HG03378 (cell line): ENCODE data around the gene GABPA.
"Not testable (repeated sequence)": the region's sequence is repeated elsewhere in the genome, so short reads cannot be mapped to it uniquely, and the experiment has no call there.

Experiments
- ATAC-seq: cut with Tn5 transposase; IDR thresholded peaks from one replicate; pipeline ENCODE4 v1.9.1; 2021; ENCODE audit warnings: mild to moderate bottlenecking, moderate library complexity; ENCODE audit not compliant: unreplicated experiment

The GABPA gene

DNA sequence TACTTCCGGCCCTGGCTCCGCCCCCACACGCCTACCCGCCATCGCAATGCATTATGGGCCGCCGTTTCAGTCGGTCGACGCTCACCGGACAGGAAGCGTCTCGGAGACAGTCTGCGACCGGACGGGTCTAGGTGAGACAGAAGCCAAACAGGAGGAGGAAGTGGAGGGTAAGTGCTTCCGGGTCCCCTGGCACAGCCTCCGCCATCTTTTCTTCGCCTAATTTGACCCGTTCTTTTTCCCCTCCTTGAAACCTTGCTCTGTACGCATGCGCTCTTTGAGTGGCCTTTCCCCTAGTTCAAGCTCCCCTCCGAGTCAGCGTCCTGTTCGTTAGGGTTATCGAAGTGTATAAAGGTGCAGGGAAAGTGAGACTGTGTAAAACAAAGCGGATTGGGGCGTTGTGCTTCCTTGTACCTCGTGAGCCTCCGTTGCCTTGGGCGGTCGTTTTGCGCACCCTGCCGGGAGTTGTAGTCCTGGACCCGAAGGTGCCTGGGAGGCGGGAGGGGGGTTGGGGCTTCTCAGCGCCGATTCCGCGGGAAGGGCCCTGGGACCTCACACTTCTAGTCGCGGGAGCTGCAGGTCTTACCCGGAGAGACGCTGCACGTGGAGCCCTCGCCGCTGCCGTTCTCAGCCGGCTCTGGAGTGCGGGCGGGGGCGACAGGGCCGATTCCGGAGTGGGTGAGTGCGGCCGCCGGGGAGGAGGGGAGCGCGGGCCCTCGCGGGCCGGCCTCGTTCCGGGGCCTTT, at the start of gene GABPA, which contains the start of gene ATP5PF:
GABPA (plus strand) TSS at position 69 of the 742 bp plus-strand sequence. CDS start 6,627 bp downstream, outside the sequence.
ATP5PF (minus strand) TSS at position 1 of the 742 bp plus-strand sequence. CDS start 5,110 bp downstream, outside the sequence.
- ATAC-seq: peak; percentile 89

DNA sequence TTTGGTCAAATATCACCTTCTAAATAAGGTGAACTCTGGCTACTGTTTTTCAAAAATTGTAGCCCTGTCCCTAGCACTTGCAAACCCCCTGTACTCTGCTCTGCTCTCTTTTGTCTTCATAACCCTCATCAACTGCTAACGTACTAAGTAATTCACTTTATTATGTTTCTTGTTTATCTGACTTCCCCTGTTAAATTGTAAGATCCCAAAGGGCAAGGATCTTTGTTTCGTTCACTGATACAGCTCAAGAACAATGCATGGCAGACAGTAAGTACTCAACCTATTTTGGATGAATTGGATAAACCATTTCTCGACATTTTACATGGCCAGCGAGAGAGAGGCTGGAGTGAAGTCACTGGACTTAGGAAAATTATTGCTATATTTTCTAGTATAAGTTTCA, 47.0 kb upstream of the GABPA start:
- no peak for ATAC-seq

DNA sequence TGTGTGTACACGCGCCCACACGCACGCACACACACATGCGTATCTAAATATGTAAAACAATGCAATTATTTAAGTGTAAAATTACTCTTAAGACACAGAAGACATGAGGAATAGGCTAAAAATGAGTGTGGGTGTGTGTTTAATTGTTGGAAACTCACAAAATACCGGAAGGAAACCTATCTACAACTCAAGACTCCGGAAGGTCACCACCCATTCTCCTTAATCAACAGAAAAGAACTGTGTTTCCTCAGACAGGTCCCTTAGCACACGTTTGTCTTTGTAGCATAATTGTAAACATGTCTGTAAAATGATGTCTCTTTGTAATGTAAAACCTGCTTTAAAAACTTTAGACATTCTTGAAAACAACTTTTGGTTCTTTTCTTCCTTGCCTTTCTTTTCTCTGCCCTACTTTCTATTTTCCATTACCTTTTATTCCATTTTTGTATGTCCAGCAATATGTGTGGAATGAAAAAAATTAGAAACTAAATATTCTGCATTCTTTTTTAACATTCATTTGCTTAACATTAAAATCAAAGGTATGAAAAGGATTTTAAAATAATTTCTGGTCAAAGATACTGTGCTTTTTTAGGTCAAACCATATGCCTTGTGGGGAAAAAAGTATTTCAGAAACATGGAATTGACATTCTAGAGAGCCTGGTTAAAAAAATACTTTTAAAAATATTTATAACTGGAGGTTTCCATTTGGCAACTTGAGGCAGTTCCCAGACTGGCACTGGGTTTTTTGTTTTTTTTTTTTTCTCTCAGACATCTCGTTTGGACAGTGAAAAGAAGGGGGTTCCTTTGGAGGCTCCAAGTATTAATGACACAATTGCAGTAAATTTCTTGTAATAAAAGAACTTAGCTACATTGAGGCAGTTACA, 46.3 kb upstream of the GABPA start:
- no peak for ATAC-seq

DNA sequence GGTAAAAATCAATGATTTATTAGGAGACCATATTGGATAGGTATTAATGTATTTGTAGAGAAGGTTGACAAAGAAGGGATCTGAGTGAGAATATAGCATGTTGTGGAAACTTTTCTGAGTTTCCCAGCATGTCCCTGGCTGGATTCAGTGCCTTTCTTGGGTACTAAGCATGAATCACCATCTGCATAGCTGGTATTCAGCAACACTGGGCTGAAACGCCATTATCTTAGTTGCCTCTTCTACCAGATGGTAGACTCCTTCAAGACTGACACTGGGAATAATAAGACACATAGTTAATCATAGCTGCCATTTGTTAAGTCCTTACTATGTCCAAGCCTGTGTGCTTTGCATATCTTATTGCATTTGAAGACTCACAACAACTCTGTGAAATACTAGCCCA, 45.5 kb upstream of the GABPA start:
- ATAC-seq: no peak

DNA sequence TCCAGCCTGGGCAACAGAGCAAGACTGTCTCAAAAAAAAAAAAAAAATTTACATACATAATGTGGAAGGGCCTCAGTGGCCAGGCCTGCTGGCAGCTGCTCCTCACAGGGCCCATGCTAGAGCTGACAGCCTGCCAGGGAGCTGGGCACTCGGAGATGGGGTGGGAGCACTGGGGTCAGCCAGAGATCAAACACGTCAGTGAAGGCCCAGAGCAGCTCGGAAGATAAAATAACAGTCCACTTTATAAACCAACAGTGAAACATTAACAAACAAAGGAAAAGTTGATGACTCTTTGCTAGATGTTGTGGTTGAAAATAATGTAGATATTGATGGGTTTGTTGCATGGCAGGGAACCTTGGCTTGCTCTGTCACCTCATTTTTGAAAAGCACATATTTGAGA, 42.8 kb upstream of the GABPA start:
- no peak for ATAC-seq

DNA sequence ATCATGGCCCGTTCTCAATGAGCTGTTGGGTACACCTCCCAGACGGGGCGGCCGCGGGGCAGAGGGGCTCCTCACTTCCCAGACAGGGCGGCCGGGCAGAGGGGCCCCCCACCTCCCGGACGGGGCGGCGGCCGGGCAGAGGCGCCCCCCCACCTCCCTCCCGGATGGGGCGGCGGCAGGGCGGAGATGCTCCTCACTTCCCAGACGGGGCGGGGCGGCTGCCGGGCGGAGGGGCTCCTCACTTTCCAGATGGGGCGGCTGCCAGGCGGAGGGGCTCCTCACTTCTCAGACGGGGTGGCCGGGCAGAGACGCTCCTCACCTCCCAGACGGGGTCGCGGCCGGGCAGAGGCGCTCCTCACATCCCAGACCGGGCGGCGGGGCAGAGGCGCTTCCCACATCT, 39.3 kb upstream of the GABPA start:
- ATAC-seq: not testable (repeated sequence)

DNA sequence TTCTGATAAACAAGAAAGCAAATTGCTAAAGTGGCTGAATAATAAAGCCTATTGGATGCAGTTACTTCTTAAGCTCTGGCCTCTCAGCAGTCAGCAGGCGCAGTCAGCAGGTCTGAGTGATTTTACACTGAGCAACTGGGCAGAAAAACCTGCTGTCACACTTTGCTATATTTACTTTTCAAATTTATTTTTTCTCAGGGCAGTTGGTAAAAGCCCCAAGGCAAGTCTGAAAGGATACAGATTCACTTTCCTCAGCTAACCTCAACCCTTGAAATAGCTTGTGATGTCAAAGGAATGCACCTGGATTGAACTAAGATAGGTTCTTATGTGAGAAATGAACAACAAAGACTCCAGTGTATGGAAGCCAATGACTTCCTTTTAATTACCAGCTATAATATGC, 34.0 kb upstream of the GABPA start:
- ATAC-seq: no peak

DNA sequence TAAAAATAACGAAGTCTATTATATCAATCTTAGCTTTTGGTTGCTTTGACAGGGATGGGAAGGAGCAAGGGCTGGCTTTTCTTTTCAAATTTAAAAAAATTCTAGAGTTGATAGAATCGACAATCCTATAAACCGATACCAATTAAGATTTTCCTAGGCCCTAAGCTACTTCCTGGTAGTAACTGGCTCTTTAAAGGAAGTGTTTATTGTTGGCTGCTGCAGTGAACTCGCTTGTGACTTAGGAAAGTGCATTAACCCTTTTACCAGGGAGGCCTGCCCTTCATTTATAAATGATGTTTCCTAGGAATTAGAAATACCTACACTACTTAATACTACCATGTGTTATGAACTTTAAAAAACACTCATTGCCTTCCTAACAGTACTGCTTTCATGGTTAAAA, 33.2 kb upstream of the GABPA start:
- no peak for ATAC-seq

DNA sequence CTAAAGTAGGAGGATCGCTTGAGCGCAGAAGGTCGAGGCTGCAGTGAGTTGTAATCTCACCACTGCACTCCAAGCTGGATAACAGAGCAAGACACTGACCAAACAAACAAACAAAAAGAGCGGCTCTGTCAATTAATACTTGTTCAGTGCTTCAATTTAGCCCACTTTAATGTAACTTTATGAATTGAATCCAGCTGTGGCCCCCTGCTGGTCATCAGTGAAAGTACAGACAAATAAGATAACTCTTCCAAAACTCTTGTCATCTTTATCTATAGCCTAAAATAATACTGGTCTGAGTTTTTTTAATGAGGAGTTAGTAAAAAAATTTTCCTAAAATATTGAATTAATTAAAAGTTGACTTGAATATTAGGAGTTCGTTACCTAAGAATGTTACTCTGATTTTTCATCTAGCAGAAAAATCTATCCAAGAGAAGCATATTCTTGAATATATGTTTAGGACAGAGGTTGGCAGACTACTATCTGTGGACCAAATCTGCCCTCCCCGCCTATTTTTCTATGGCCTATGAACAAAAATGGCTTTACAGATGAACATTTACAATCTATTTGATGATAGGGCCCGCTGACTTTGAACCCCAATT, 26.2 kb upstream of the GABPA start:
- ATAC-seq: peak; percentile 75

DNA sequence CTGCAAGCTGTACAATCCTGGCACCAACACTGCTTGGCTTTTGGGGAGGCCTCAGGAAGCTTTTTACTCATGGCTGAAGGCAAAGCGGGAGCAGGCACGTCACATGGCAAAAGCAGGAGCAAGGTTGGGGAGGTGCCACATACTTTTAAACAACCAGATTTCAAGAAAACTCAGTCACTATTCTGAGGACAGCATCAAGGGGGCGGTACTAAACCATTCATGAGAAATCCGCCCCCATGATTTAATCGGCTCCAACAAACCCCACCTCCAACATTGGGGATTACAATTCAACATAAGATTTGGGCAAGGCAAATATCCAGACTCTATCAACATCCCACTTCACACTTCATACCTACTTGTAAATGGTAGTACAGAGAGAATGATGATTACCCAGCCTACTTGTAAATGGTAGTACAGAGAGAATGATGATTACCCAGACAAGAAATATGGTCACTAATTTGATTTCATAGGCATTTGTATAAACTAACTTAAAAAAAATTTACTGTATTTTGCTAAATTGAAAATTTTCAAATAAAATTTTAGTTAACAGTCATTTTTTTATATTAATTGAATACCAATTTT, 25.0 kb upstream of the GABPA start:
- ATAC-seq: no peak

DNA sequence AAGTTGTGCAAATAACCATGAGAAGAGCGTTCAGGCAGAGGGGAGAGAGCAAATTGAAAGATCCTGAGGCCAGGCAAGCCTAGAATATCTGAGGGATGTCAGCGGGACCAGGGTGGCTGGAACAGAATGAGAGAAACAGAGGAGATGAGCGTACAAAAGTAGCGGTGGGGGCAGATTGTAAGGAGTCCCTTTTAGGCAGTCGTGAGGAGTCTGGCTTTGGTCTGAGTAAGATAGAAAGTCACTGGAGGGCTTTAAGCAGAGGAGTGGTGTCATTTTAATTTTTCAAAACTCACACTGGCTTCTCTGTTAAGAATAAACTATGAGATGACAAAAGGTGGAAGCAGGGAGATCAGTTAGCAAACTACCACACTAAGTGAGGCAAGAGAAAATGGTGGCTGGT, 24.2 kb upstream of the GABPA start:
- no peak for ATAC-seq

DNA sequence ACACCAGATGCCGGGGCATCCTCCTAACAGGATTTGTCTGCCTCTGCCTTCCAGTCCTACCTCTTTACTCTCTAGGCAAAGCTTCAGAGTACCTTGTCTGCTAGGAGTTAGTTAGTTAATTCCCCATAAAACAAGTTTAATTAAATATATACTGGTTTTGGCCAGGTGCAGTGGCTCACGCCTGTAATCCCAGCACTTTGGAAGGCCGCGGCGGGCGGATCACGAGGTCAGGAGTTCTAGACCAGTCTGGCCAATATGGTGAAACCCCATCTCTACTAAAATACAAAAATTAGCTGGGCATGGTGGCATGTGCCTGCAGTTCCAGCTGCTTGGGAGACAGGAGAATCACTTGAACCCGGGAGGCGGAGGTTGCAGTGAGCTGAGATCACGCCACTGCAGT, 20.7 kb upstream of the GABPA start:
- not testable (repeated sequence) for ATAC-seq

DNA sequence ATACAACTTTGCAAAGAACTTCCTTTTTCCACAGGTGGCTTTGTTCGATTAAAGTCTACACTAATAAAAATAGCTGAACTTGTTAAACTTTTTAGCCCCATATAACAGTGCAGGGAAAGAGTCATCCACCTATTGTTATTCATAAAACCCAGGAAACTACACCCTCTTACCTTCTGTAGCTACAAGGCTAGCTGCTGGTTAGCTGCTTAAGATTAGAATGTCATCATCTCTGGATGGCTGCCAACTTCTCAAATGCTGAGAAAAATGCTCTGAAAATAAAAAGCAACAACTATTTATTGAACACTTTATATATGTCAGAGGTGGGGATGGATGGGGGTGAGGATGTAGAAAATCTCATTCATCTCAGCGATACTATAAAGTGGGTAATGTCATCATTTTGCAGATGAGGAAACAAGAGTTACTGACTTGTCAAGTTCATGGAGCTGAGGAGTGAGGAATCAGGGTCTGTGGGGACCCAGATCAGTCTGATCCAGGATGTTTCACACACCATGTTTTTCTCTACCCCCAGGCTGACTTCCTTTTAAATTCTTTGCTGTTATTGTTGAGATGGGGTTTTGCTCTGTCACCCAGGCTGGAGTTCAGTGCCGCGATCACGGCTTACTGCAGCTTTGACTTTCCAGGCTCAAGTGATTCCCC, 17.2 kb upstream of the GABPA start:
- no peak for ATAC-seq

DNA sequence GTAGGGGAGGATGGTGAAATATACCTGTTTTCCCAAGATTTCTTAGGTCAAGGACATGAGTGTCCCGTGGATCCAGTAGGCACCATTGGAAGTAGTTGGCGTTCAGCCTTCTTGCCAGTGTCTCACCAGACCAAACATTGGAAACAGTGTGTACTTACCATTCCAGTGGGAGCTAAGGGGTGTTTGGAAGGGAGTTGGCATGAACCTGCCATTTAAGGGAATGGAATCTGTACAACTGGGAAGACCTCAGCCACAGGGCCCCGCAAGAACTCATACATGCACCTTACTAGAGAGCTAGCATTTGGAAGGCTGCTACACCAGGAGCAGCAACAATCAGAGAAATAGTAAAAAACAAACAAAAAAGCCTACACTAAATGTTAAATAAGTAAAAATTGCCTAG, 12.8 kb upstream of the GABPA start:
- ATAC-seq: no peak

DNA sequence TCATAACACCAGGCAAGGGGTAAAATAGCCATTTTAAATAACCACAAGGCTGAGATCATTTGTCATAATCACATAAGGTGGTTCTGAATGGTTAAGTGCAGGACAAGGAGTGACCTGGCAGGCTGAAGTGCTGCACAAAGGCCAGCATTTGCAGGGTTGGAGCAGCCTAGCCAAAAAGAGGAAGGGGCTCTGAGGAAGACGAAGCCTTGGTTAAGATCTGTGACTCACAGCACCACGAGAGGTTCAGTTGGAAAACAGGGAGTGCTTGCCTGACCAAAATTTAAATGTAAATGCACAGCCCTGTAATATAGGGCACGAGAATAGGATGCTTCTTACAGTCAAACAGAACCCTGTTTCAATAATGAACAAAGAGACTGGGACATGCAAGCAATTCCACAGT, 12.1 kb upstream of the GABPA start:
- no peak for ATAC-seq

DNA sequence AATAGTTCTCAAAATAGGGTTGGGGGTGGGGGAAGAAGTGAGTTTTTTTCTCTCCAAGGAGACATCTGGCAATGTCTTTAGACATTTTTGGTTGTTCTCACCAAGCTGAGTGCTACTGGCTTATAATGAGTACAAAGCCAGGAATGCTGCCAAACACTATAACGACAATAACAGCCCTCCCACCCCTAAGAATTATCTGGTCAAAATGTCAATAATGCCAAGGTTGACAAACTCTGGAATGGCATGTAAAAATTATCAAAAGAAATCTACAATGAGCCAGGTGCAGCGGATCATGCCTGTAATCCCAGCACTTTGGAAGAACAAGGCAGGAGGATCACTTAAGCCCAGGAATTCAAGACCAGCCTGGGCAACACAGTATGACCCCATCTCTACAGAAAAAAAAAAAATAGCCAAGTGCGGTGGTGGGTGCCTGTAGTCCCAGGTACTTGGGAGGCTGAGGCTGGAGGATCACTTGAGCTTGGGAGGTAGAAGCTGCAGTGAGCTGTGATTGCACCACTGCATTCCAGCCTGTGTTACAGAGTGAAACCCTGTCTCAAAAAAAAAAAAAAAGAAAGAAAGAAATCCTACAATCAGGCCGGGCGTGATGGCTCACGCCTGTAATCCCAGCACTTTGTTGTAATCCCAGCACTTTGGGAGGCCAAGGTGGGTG, 2.5 kb upstream of the GABPA start:
- ATAC-seq: no peak

DNA sequence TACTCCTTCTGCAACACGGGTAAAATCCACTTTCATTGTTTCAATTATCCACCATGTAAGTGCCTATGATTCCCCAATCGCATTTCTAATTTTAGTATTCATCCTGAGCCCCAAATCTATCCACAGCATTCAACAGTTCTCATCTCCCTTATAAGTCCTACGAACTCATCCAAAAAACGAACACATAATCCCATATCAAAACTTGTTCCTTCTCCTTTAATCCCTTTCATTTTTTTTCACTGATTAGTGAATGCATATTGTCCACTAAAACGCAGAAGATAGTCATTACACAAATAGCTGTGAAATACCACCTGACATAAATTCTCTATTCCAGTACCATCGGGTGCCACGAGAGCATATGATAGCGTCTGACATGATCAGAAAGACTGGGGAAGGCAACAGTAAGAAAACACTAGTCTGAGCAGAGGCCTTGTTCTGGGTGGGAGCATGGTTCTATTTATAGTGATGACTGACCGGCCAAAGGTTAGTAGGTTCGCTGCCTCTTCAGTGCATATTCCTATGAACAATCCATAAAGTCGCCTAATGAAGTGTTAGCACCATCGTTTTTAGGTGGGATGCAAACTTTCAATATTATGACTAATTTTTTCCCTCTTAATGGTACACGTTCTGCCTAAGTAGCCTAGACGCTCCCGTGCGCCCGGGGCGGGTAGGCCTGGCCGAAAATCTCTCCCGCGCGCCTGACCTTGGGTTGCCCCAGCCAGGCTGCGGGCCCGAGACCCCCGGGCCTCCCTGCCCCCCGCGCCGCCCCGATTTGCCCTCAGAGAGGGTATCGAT, 716 bp upstream of the GABPA start:
- ATAC-seq: peak; percentile 17

DNA sequence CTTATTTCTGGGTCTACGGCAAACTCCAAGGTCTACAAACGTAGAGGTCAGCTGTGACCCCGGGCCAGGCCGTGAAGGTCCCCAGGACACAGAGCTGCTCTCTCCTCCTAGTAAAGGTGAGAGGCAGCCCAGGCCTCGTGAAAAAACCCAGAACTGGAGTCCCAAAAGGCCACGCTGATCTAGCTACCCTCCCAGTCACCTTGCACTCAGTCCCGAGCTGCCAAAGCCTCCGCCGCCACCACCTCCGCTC, 193 bp upstream of the GABPA start:
- no peak for ATAC-seq

DNA sequence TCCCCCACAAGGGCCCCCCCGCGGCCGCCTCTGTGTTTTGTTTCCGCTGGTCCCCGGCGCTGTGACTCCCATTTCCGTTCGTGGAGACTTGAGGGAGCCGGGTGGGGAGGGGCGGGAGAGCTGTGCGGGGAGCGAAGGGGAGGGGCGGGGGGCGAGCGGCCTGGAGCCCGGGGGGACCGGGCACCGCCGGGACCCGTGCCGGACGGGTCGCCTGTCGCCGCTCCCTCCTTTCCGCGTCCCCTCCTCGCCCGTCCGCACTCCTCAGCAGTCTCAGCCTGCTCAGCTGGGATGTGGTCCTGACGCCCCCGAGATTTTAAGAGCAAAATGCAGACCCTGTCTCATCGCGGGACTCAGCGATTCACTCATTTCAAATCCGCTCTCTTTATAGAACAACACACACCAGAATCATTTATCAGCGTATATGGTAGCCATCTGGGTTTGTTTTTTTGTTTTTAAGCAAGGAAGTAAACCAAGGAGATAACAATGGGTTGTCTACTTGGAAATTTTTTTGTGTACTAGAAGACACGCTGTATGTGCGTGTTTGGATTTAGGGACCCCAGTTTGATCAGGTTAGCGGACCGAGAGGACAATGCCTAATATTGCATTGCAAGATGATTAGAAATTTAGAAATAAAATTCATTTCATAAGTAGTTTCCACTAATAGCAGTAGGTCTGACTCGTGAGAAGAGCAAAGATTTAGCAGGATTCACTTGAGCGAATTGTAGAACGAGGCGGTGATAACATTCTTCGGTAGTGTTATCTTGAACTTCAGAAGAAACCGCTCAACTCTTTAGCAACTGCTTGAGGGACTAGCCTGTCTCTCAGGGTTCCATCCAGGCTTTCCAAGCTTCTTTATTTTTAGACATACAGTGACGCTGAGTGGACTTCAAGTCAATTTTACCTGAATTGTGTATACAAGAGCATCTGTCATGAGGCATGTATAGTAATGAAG, 1.1 kb downstream of the GABPA start:
- ATAC-seq: no peak
